MCF 10A (cell line): Measurements from ENCODE around the gene YARS2. TPM values are rescaled to one million over a fixed set of nuclear protein-coding genes. Genes with fewer than 3 reads are reported as not detected.

Source experiments
- BruUV-seq: library from RNA; stranded (reverse); fragments of 400-500 nt; replicated peaks from 2 replicates; lab custom pipeline; 2021; lab: Mats Ljungman, UMichigan
- CTCF ChIA-PET: fragments of 300-600 bp; sonication (Branson Sonifier 250); formaldehyde crosslinking; extraction: SDS; loops from one replicate; lab custom pipeline; 2021; ENCODE audit warnings: antibody characterized with exemption, inconsistent platforms; lab: Yijun Ruan, JAX
- POLR2A ChIA-PET: fragments of 300-600, 350-650 bp; sonication (Branson Sonifier 250); formaldehyde crosslinking; extraction: SDS; loops from one replicate; lab custom pipeline; 2020; ENCODE audit warnings: antibody characterized with exemption, inconsistent platforms; lab: Yijun Ruan, JAX
- DNase-seq: peaks from one replicate; pipeline ENCODE4 v3.0.0-alpha.2; 2018; ENCODE audit not compliant: unreplicated experiment
- H3K27ac Mint-ChIP-seq: one replicate; pipeline ENCODE4 v1.8.0; 2022; ENCODE audit warnings: mild to moderate bottlenecking, low read depth, mixed read lengths; ENCODE audit not compliant: unreplicated experiment
- H3K27me3 Mint-ChIP-seq: one replicate; pipeline ENCODE4 v1.8.0; 2022; ENCODE audit warnings: mixed read lengths; ENCODE audit not compliant: insufficient read depth, unreplicated experiment
- H3K36me3 Mint-ChIP-seq: one replicate; pipeline ENCODE4 v1.8.0; 2022; ENCODE audit warnings: mild to moderate bottlenecking, moderate library complexity, mixed read lengths; ENCODE audit not compliant: insufficient read depth, unreplicated experiment
- H3K4me1 Mint-ChIP-seq: one replicate; pipeline ENCODE4 v1.8.0; 2022; ENCODE audit warnings: mixed read lengths; ENCODE audit not compliant: insufficient read depth, unreplicated experiment
- H3K4me3 Mint-ChIP-seq: one replicate; pipeline ENCODE4 v1.8.0; 2022; ENCODE audit warnings: mild to moderate bottlenecking, moderate library complexity, mixed read lengths; ENCODE audit not compliant: unreplicated experiment
- H3K9me3 Mint-ChIP-seq: one replicate; pipeline ENCODE4 v1.8.0; 2022; ENCODE audit warnings: mixed read lengths; ENCODE audit not compliant: unreplicated experiment
- intact Hi-C: fragments of 100-400 bp; cut with micrococcal nuclease; formaldehyde crosslinking; loops from 2 replicates; pipeline ENCODE4 v1.14.1; 2022
- total RNA-seq: library from RNA; stranded (reverse); gene quantifications from 2 replicates; pipeline ENCODE4 v1.2.3, GENCODE V29; 2022
- TF ChIP-seq, protein P1 (sequence below): fragments of 200-600 bp; IDR thresholded peaks from one replicate; pipeline ENCODE4 v1.8.0; 2022; ENCODE audit warnings: antibody characterized with exemption, mild to moderate bottlenecking; ENCODE audit not compliant: unreplicated experiment

Gene YARS2
- total RNA-seq, 1 experiment from 2014 or later: 27.2 TPM

DNA sequence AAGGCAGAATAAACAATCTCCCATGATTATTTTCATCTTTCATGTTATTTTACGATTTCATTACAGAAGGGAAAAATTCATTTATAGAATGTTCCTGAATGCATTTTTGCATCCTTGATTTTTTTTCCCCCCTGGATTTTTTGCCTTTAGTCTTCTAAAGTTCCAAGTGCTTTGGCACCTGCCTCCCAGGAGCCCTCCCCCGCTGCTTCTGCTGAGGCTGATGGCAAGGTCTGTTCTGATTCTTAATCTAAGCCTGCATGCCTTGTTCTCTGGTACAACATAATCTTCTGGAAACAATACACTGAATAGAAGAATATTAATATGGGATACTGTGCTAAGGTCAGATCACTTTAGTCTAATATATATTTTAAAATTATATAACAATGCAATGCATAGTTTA lies 18.0 kb downstream of the YARS2 start:
- Mint-ChIP-seq H3K36me3 (peaks cover 87% of the 10 kb centered on the region), H3K9me3 (no peaks in the 10 kb centered on the region), H3K27me3 (no peaks in the 10 kb centered on the region), H3K27ac (no peak overlapping the region), H3K4me1 (no peaks in the 10 kb centered on the region), H3K4me3 (no peak overlapping the region)
- BruUV-seq: no TSS peak
- no peak for DNase-seq
- POLR2A ChIA-PET: interaction anchor here (1.9 kb wide), 1 partner anchor 18 kb away, joined by 11 read pairs; the partner anchor contains the start of gene YARS2
- intact Hi-C loops: no loop called here
- CTCF ChIA-PET: interaction anchor here (1.0 kb wide), 1 partner anchor 18 kb away, joined by 3 read pairs; no protein-coding TSS in a partner anchor
- TF ChIP-seq, protein P1, sequence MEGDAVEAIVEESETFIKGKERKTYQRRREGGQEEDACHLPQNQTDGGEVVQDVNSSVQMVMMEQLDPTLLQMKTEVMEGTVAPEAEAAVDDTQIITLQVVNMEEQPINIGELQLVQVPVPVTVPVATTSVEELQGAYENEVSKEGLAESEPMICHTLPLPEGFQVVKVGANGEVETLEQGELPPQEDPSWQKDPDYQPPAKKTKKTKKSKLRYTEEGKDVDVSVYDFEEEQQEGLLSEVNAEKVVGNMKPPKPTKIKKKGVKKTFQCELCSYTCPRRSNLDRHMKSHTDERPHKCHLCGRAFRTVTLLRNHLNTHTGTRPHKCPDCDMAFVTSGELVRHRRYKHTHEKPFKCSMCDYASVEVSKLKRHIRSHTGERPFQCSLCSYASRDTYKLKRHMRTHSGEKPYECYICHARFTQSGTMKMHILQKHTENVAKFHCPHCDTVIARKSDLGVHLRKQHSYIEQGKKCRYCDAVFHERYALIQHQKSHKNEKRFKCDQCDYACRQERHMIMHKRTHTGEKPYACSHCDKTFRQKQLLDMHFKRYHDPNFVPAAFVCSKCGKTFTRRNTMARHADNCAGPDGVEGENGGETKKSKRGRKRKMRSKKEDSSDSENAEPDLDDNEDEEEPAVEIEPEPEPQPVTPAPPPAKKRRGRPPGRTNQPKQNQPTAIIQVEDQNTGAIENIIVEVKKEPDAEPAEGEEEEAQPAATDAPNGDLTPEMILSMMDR: no peak

DNA sequence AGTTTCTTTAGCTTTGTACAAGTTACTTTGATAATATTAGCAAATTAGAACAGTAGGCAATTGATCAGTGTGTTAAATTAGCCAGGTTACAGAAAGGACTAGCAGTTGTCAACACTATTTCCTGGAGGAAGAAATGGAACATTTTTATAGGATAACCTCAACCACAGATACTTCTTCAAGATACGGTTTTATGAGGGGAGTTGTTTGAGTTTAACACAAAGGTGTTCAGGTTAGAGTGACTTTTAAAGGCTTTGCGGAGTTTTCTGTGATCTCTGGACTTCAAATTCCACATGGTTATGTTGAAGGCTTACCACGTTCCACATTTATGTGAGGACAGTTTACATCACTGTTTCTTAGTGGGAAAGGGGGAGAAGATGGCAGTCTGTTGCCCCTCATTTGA lies 19.3 kb downstream of the YARS2 start:
- no peak overlapping the region for H3K4me3 Mint-ChIP-seq
- no peaks in the 10 kb centered on the region for H3K4me1 Mint-ChIP-seq
- peaks cover 82% of the 10 kb centered on the region for H3K36me3 Mint-ChIP-seq
- H3K27ac Mint-ChIP-seq: no peak overlapping the region
- no TSS peak for BruUV-seq
- ChIA-PET CTCF (interaction anchor here (1.1 kb wide), 1 partner anchor 1269 kb away, joined by 3 read pairs; no protein-coding TSS in a partner anchor), POLR2A (interaction anchor here (0.6 to 1.9 kb wide), 2 partner anchors 13 to 19 kb away, joined by 4 to 11 read pairs; partner anchors contain the start of gene YARS2)
- no peak for DNase-seq
- intact Hi-C loops: no loop called here
- TF ChIP-seq, protein P1: no peak
- no peaks in the 10 kb centered on the region for H3K27me3 Mint-ChIP-seq
- no peaks in the 10 kb centered on the region for H3K9me3 Mint-ChIP-seq

DNA sequence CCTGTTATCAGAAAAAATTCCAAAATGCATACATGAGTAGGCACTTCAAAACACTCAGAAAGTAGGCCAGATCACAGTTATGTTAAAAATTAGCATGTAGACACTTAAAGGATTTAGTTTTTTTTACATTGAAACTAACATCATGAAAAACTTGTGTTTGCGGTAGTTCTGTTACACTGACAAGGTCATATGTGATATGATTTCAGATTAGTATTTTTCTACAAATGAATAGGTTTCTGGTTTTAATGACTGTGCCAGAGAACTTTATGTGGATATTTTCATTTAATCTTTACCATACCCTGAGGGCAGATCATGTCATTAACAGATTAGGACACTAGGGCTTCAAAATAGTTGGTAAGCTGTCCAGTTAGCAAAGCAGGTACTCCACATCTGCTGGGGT lies 20.7 kb downstream of the YARS2 start:
- no TSS peak for BruUV-seq
- intact Hi-C loops: no loop called here
- Mint-ChIP-seq H3K27ac (no peak overlapping the region), H3K4me1 (no peaks in the 10 kb centered on the region), H3K36me3 (peaks cover 77% of the 10 kb centered on the region), H3K4me3 (no peak overlapping the region), H3K9me3 (no peaks in the 10 kb centered on the region), H3K27me3 (no peaks in the 10 kb centered on the region)
- TF ChIP-seq, protein P1: no peak
- no peak for DNase-seq
- ChIA-PET CTCF (interaction anchor here (1.0 to 1.6 kb wide), 2 partner anchors 10 to 21 kb away, joined by 3 to 10 read pairs; partner anchors contain the start of gene YARS2), POLR2A (no interaction called here)

- Mint-ChIP-seq H3K9me3 (no peaks in the 10 kb centered on the region), H3K27ac (no peak overlapping the region), H3K4me1 (no peaks in the 10 kb centered on the region), H3K27me3 (no peaks in the 10 kb centered on the region), H3K36me3 (peaks cover 80% of the 10 kb centered on the region), H3K4me3 (no peak overlapping the region)
- ChIA-PET CTCF (interaction anchor here (1.5 kb wide), 1 partner anchor 29 kb away, joined by 3 read pairs; the partner anchor contains the start of gene YARS2), POLR2A (no interaction called here)
- intact Hi-C loops: no loop called here
- no TSS peak for BruUV-seq
- no peak for DNase-seq
- TF ChIP-seq, protein P1: no peak
These were observed 28.5 kb downstream of the YARS2 start for GRCh38 chr12:32727237-32727636.
